Heart right ventricle (tissue), 16 donors: Measurements from ENCODE around the gene RAB20. TPM values are rescaled to one million over a fixed set of nuclear protein-coding genes. Genes with fewer than 3 reads are reported as not detected.

ENCODE experiments used
- ATAC-seq, 8 donors: fragments of 200-7000 bp; cut with Tn5 transposase; one replicate each; pipeline ENCODE4 v1.9.1; 2020; ENCODE audit warnings: mild to moderate bottlenecking in 8 of 8, moderate library complexity in 8 of 8, moderate number of reproducible peaks in 1 of 8
- DNase-seq, 2 donors: peaks; one replicate each; pipeline ENCODE4 v3.0.0-alpha.2; 2020
- H3K27ac ChIP-seq, 10 donors: fragments of 200-600 bp; sonication (generic) in 2 of 10; one replicate each; pipeline versions ENCODE4 v1.5.0 to v1.8.0; 2020 to 2022; ENCODE audit warnings: mild to moderate bottlenecking in 3 of 10
- H3K27me3 ChIP-seq, 7 donors: fragments of 200-600 bp; one replicate each; pipeline ENCODE4 v1.8.0; 2021 to 2022; ENCODE audit warnings: mild to moderate bottlenecking in 2 of 7
- H3K36me3 ChIP-seq, 9 donors: fragments of 200-600 bp; sonication (generic) in 1 of 9; one replicate each; pipeline versions ENCODE4 v1.5.0 to v1.8.0; 2020 to 2022; ENCODE audit warnings: mild to moderate bottlenecking in 2 of 9
- H3K4me1 ChIP-seq, 9 donors: fragments of 200-600 bp; sonication (generic) in 1 of 9; one replicate each; pipeline versions ENCODE4 v1.5.0 to v1.8.0; 2020 to 2022; ENCODE audit warnings: mild to moderate bottlenecking in 4 of 9
- H3K4me3 ChIP-seq, 10 donors: fragments of 200-600 bp; sonication (generic) in 2 of 10; one replicate each; pipeline versions ENCODE4 v1.5.0 to v1.8.0; 2020 to 2022; ENCODE audit warnings: mild to moderate bottlenecking in 7 of 10, moderate library complexity in 2 of 10
- H3K9me3 ChIP-seq, 11 donors: fragments of 200-600 bp in 10 of 11; sonication (generic) in 2 of 11; one replicate each; pipeline versions ENCODE4 v1.5.0 to v1.8.0; 2013 to 2022; ENCODE audit warnings: mild to moderate bottlenecking in 2 of 11, control low read depth in 1 of 11, moderate library complexity in 1 of 11
- CTCF ChIP-seq, 9 donors: fragments of 200-600 bp; sonication (generic) in 2 of 9; IDR thresholded peaks; one replicate each; pipeline versions ENCODE4 v1.5.0 to v1.8.0; 2021 to 2022; ENCODE audit warnings: antibody characterized with exemption in 9 of 9, mild to moderate bottlenecking in 5 of 9, moderate library complexity in 1 of 9
- WGBS, 2 donors: extraction: QIAGEN DNeasy Blood & Tissue Kit; methylation state at CpG; one replicate each; pipeline ENCODE4 v1.1.7; 2013; ENCODE audit warnings: inconsistent platforms in 1 of 2; 5-methylcytosine and 5-hydroxymethylcytosine counted together
- intact Hi-C, 10 donors: fragments of 100-400 bp; cut with DNase I; formaldehyde crosslinking; loops; one replicate each; pipeline versions ENCODE4 v1.11.1 to v1.14.2; 2022
- polyA plus RNA-seq, 2 donors: library from polyadenylated mRNA; stranded (reverse); fragments of 200-250 nt; gene quantifications; one replicate each; pipeline ENCODE4 v1.2.3, GENCODE V29; 2013
- total RNA-seq, 10 donors: library from RNA; stranded (reverse); fragmentation: NEBNext Ultra II Directional in 3 of 10; extraction: Animal tissue kit (Norgen Biotek cat#: 25700) in 3 of 10; gene quantifications; one replicate each; pipeline versions ENCODE4 v1.2.1 to v1.2.4, GENCODE V29; 2021 to 2023
- donor health status: Arrhythmogenic right ventricular cardiomyopathy.
- donor health status: ischemic (EF 13 %, LVEDD 7.1; RV severe dilation, severe dysfunction).
- donor health status: healthy with polysubstance abuse.
- donor health status: DM: no; HTN: yes; CAD: no.
- donor health status: DM: no; HTN: no; CAD: no.
- donor health status: ischemic (EF 25% LVEDD 6.9; RV normal size, moderate dysfunction).
- donor health status: ischemic (EF 25% LVEDD 5.7; RV mildly dilated, moderate dysfunction).
- donor health status: healthy.
- donor health status: DM: yes; HTN: yes; CAD: no.
- donor health status: Ischemic cardiomyopathy.
- donor health status: ischemic (EF 35%, LVEDD 5.7; RV mildly dilated, moderate dysfunction).
- donor health status: nonischemic (EF 11% LVEDD 7.7; RV severe dilation, severe dysfunction).
- donor health status: DM: yes; HTN: yes; CAD: no.
- donor health status: PGD.
- donor health status: ischemic (EF 29% LVEDD 5.4; RV normal size, mild dysfunction).
- donor health status: nonischemic (EF 23%, LVEDD 6.1; RV moderate dilation, normal function).

The RAB20 gene
- total and polyA plus RNA-seq, 12 donors = 5.4 to 40.8 (median 12.5) TPM

GRCh38 chr13:110593430-110594130 is 32.1 kb upstream of the RAB20 start:
- intact Hi-C loops = loop anchor here (1.0 to 10.0 kb wide), 7 partner anchors 91 to 461 kb away; no protein-coding TSS in a partner anchor
- DNase-seq = no peak
- 43 to 47% methylated on average over 6 of the region's 6 CpGs for WGBS, 2 donors
- ATAC-seq = peak; percentile 68 to 93 (median 86)
- no peaks in the 10 kb centered on the region for H3K36me3 ChIP-seq
- H3K4me3 ChIP-seq = no peak overlapping the region
- no peaks in the 10 kb centered on the region for H3K9me3 ChIP-seq
- peak; percentile 36 to 79 (median 68) for TF ChIP-seq CTCF (IDR thresholded peaks at IDR 0.05)
- no peaks in the 10 kb centered on the region for H3K4me1 ChIP-seq
- H3K27ac ChIP-seq = no peak overlapping the region
- no peaks in the 10 kb centered on the region for H3K27me3 ChIP-seq

- no peak overlapping the region for H3K4me3 ChIP-seq
- no peaks in the 10 kb centered on the region for H3K36me3 ChIP-seq
- TF ChIP-seq CTCF (IDR thresholded peaks at IDR 0.05) = no peak
- 80 to 82% methylated on average over 2 of the region's 2 CpGs for WGBS, 2 donors
- H3K27me3 ChIP-seq = no peaks in the 10 kb centered on the region
- intact Hi-C loops = loop anchor here (1.0 to 10.0 kb wide), 7 partner anchors 92 to 462 kb away; no protein-coding TSS in a partner anchor
- DNase-seq (no peak), ATAC-seq (no peak)
- no peaks in the 10 kb centered on the region for H3K9me3 ChIP-seq
- H3K27ac ChIP-seq = no peak overlapping the region
- H3K4me1 ChIP-seq = no peaks in the 10 kb centered on the region
Measured at GRCh38 chr13:110592665-110593064, 31.1 kb upstream of the RAB20 start.

- no peak for TF ChIP-seq CTCF (IDR thresholded peaks at IDR 0.05)
- H3K36me3 ChIP-seq = no peaks in the 10 kb centered on the region
- intact Hi-C loops = loop anchor here in 7 of 10 donors (5.0 to 10.0 kb wide), 5 partner anchors 94 to 464 kb away; no protein-coding TSS in a partner anchor
- H3K4me1 ChIP-seq = no peaks in the 10 kb centered on the region
- H3K4me3 ChIP-seq = no peak overlapping the region
- H3K27me3 ChIP-seq = no peaks in the 10 kb centered on the region
- peak in 1 of 8 donors; percentile 34 for ATAC-seq
- H3K9me3 ChIP-seq = no peaks in the 10 kb centered on the region
- no peak for DNase-seq
- 79 to 82% methylated on average over 6 of the region's 6 CpGs for WGBS, 2 donors
- H3K27ac ChIP-seq = no peak overlapping the region
Measured at GRCh38 chr13:110590577-110590976, 29.1 kb upstream of the RAB20 start.

- H3K4me3 ChIP-seq = no peak overlapping the region
- H3K27me3 ChIP-seq = no peaks in the 10 kb centered on the region
- intact Hi-C loops = loop anchor here in 7 of 10 donors (5.0 to 10.0 kb wide), 6 partner anchors 95 to 995 kb away; no protein-coding TSS in a partner anchor
- DNase-seq (no peak), ATAC-seq (no peak)
- no peak for TF ChIP-seq CTCF (IDR thresholded peaks at IDR 0.05)
- WGBS, 2 donors = 65 to 74% methylated on average over 3 of the region's 3 CpGs
- no peaks in the 10 kb centered on the region for H3K36me3 ChIP-seq
- H3K4me1 ChIP-seq = no peaks in the 10 kb centered on the region
- H3K27ac ChIP-seq = no peak overlapping the region
- H3K9me3 ChIP-seq = no peaks in the 10 kb centered on the region
Measured at GRCh38 chr13:110589793-110590390, 28.4 kb upstream of the RAB20 start.
